ENCODE data around the gene DOK6.

Gene DOK6

DNA sequence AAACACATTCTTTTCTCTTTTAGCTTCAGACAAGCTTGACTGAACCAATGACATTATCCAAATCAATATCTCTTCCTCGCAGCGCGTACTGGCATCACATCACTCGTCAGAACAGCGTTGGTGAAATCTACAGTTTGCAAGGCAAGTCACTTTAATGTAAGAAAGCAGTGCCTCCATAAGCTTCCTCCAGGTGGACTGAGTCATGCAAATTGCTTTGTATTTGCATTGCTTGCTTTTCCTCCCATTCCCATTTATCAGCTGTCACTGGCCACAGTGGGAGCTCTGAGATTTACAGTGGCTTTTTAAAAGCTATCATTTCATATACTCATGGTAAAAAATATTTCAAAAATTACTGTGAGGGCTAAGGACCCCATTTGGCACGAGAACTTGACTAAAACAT, 357.0 kb downstream of the DOK6 start:
- DNase-seq: no peak

DNA sequence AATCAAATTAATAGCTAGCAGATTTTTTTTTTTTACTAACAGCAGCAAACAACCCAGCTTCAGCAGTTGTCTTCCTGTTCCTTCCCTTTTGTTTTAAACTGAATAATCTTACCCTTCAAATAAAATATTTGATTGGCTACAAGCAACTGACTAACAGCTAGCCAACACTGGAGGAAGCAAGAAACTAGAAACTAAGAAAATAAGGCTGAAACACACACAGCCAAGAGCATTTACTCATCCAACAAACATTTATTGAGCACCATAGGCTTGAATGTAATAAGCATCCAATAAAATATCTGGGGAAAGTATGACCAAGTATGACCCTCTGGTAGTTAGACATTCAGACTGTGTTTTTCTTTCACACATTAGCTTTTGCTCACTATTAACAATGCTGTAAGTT, 357.8 kb downstream of the DOK6 start:
- DNase-seq: no peak

DNA sequence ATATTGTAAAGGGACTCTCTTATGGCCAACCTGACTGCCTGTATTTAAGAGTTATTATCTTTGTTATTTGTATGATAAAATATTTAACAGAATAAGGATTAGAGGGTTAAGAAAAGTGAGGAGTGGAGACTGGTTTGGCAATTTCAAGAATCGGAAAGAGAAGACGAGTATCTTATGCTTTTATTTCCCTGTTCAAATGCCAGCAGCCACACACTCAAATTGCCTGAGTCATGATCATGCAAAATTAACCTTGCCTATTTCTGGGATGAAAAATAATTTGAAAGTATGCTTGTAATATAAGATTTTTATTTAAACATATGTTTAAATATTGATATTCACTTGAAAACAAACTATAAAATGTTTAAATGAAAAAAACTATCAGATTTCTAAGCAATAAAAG, 358.4 kb downstream of the DOK6 start:
- DNase-seq: no peak

DNA sequence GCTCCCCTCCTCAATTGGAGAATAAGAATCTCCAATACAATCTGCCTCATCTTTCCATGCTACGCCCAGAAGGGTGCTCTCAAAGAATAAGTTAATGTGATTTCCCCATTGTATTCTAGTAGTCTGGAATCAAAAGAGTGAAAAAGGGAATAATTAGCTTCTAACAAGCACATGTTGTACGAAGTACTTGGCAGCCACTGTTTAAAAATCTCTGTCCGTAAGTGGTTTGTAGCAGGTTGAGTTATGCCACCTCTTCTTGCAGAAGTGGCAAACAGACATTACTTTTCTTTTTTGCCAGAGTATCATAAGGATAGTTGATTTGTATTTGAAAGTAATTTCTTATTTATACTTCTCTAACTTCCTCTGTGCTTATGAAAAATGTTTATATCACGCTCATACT, 362.3 kb downstream of the DOK6 start:
- no peak for DNase-seq

DNA sequence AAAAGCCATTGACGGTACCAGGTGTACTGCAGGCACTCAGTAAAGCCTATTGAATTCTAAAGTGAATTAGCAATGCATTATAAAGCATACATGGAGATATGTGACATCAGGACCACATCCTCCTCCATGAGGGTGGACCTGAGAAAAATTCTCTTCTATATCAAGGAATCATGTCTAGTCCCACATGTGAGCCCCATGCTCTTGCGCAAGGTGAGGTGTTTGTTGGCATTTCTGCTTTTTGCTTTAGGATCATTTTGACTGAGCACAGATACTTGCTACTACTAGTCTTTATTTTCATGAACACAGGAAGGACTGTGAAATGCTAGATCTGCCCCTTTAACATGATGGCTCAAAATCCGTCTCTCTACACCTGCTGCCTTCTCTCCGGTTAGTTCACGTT, 363.1 kb downstream of the DOK6 start:
- no peak for DNase-seq

DNA sequence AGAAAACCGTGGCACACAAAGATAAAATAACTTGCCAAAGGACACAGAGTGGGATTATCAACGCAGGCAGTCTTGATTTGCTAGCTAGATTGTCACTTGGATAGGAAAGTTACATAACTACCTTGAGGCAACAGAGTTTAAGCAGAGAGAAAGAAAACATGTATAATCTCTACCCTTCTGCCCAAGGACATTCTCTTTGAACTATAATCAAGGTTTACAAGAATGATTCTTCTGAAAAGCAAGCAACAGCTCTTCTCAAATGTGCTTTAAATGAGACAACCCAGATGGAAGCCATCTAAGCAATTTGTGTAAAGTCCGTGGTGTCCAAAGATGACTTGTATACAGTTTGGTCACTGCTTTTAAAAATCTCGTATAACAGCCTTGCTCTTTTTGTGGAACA, 369.6 kb downstream of the DOK6 start:
- DNase-seq: no peak

DNA sequence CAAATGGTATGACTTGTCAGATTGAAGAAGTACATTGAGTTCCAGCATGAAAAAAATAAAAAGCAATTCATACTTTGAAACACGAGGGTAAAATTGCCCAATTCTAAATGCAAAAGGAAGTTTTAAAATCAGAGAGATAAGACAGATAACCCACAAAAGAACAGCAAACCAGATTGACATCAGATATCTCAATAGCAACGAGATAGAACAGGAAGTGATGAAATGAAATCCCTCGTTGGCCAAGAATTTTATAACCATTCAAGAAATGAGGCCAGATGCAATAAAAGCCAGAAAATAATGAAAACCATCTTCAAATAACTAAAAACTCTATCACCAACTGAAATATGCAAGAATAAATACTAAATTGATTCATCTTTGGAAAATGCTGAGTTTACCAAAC, 374.1 kb downstream of the DOK6 start:
- no peak for DNase-seq

DNA sequence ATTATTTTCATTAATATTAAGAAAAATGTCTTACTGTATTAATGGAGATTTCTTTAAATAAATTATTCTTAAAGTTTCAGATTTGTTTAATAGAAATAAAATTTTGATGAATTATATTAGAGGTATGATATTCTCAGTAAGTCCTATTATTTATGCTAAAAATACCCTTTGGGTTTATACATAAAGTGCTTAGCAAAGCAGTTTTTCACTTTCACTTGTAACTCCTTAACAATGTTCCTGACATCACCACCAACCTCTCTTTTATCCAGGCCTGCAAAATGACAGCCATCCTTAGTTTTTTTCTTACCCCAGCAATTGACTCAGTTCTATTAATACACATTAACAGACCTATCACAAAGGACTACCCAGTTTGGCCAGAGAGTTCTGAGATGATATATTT, 376.6 kb downstream of the DOK6 start:
- DNase-seq: no peak

DNA sequence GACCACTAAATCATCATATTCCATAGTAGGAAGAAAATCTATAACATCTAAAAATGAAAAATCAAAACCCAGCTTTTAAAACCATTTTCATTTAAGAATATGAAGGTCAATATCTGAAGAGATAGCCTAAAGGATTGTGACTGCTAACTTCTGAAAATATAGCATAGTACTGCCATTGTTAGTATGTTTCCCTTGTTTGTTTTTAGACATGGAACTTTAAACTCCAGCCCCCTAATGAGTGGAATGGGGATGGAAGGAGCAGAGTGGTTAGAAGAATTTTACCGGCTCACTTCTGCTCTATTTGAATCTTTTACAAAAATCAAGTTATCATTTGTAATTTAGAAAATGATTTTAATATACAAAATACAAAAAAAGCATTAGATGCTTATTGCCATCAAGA, 378.0 kb downstream of the DOK6 start:
- DNase-seq: no peak

DNA sequence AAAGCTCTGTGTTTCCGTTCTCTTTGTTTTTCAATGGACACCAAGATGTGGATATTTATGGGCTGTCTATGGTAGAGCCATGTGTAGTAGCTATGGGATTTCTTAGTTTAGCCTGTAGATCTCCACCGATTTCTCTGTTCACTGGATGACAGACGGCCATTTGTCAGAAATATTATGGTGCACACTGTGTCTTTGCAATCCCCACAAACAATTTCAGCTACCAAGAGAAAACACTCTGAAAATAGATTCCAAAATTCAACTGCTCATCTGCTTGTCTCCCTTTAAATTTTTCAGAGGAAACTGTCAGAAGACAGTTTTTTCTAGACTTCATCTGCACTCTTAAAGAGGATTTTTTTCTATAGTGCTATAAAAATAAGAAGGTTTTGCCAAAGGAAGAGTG, 380.2 kb downstream of the DOK6 start:
- DNase-seq: no peak

DNA sequence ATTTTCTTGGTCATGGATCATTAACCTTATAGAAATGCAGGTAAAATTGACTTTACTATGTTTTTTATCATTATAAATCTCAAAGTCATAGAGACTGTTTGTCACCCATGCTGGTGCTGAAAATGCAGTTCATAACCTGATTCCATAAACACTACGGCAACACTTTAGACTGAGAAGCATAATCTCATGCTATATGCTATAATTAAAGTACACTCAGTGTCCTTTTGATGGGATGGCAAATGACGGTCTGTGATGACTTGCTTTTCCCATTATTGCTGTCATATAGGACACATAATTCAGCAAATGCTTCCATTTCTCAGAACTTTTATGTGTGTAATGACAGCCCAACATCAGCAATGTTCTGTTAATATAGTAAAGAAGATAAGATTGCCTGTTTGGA, 384.1 kb downstream of the DOK6 start:
- DNase-seq: no peak

DNA sequence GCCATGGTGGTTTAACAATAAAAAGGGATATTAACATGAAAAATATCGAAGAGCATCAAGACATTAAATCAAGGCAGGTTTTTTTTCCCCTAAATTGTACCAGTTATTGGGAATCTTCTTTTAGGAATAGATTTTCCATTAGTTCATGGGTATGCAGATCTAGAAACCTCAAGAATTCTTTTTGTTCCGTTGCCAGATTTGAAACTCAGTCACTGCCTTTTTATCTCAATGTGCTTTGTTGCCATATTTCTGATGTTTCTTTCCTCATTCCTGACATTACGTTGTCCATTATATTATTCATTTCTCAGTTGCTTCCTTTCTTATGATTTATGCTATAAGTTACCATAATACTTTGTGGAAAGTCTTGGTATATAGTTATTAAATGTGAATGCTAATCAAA, 384.8 kb downstream of the DOK6 start:
- no peak for DNase-seq

DNA sequence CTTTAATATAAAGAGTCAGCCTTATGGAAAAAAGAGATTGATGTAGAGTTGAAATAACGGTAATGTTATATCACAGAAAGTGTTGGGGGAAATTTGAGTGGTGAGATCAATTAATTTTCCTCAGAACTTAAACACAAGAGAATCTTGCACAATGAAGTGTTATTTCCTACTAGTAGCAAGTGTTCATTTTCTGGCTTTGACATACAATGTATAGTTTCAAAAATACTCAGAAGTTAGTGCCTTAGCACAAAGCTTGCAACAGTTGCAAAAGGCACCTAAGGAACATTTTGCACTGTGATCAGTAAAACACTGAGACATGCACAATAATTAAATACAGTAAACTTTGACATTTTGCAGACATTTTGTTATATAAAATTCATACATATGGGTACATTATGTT, 385.7 kb downstream of the DOK6 start:
- no peak for DNase-seq

DNA sequence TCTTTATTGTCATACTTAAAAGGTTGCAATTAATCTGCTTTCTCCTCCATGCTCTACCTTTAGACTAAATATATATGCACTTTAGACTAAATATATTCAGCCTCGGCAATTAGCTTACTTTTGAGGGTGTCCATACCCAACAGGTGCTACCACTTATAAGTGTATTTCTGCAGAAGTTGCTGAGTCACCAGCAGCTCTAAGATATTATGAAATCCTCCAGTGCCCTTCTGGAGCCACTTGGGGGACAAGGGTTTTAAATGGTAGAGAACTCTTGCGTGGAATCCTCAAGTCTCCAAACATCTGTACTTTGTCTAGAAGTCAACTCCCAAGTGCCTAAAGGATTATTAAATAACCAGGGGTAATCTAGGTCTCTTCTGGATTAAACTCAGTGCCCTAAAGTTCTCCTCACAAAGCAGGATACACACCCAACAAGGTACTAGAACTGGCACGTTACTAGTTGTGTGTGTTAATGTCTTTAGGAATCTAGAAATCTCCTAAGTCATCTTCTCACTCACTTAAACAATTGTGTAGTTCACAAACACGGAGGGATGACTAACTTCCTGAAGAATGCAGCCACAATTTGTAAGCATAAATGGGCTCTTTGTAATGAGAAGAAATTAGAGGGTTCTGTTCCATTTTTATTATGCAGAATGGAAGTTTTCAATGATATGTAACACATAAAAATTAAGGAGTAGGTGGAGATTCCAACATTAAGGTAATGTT, 387.3 kb downstream of the DOK6 start:
- peak; percentile 1 for DNase-seq

DNA sequence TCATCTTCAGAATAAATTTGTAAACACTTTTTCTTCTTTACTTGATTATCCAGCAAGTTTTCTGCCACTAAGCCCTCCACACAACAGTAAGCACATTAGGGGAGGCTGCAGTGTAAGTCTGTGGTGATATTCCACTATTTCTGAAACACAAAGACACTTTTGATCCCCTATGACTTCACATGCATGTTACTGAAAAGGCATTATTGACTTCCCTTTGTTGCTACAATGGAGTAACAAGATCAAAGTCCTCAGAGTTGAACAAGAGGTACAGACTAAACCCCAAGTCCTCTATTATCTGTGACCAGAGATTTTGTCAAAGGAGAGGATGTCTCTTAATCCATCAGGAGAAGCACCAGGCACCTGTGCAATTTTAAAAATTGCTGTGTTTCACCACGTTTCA, 389.1 kb downstream of the DOK6 start:
- DNase-seq: no peak

DNA sequence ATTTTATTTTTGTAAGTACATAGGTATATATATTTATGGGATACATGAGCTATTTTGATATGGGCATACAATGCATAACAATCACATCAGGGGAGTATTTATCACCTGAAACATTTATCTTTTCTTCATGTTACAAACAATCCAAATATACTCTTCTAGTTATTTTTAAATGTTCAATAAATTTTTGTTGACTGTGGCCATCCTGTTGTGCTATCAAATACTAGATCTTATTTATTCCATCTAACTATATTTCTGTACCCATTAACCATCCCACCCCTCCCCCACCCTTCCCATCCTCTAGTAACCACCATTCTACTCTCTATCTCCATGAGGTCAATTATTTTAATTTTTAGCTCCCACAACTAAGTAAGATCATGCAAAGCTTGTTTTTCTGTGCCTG, 390.0 kb downstream of the DOK6 start:
- DNase-seq: no peak

DNA sequence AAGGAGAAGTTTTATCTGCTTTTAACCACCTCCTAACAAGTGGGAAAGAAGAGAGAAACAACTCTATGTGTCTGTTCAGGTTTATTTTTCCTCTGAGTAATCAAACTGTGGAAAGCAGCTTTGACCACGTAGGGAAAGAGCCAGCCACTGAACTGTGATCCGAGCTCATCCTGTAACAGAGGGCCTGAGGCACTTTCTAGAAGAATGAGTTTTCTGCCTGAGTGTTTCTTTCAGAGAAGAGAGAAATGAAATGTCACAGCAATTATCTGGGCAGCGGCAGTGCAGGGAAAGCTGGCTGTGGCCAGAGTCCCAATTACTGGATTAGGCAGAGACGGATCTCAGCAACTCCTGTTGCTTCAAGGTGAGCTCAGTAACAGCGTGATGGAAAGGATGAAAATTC, 395.1 kb downstream of the DOK6 start:
- no peak for DNase-seq

DNA sequence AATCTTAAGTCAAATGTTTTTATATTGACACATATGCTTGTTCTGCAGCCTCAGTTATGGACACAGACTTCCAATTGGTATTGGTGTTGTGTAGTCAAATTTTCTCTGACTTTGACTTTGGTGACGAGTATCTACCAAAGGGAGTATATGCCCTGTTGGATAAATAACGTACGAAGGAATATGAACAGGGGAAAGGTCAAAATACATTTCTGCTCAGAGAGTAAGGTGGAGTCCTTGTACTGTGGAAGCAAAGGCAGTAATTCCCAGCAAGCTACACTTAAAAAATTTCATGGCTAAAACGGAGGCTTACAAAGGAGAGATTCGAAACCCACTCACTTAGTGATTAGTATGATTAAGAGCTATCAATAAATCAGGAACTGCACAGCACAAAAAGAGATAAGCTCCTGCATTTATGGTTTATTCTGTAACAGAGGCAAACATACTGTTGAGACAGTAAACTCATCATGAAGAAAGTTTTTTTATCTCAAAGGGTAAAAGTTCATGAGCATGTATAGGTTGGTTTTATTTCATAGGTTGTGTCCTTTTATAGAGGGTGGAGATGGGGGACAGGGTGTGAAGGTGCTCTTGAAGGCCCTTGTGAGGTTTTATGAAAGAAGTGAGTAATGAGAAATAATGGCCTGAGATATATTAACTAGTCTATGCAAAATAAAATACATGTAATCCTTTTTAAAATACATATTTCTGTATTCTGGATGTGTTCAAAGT, 404.3 kb downstream of the DOK6 start:
- DNase-seq: no peak

DNA sequence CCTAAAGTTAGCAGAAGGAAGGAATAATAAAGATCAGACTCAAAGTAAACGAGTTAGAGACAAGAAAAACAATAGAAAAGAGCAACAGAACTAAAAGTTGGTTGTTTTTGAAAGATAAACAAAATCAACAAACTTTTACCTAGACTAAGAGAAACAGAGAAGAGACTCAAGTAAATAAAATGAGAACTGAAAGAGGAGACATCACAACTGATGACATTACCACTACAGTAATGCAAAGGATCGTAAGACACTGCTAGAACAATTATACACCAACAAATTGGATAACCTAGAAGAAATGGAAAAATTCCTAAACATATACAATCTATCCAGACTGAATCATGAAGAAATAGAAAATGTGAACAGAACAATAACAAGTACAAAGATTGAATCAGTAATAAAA, 407.7 kb downstream of the DOK6 start:
- no peak for DNase-seq

DNA sequence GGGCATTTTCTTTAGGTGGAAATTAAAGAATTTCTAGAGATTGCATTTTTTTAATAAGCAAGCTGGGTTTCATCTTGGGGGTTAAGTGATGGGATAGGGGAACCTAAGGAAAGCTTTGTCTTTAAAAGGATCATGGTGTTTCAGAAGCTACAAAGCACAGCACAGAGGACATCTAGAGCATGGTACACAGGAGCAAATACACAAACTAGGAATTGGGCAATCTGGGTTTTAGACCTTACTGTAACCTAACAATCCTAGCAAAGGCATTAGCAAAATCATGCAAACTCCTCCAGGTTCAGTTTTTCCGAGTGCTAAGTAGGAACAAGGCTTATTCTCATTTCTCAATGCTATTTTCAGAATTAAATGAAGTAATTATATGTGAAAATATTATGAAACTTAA, 412.9 kb downstream of the DOK6 start:
- DNase-seq: no peak

DNA sequence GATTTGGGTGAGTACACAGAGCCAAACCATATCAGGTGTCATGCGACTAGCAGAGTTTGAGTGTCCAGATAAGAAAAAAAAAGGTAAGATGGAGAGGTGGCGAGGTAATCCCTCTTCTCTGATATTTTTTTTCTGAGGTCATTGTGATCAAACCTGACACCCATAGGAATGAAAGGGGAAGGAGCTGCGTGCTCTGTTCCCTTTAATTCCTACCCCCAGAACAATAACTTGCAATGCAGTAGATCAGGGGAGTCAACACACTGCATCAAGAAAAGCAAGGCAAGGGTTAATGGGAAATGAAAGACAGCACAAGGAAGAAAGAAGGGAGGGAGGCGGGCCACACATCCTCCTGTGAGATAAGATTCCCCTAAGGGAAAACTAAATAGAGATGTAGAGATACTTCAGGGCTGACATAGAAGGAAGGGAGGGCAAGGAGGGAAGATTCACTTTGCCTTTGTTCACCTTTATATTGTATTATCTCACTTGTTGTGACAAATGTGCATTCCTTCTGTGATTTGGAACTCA, 414.2 kb downstream of the DOK6 start:
- no peak for DNase-seq

DNA sequence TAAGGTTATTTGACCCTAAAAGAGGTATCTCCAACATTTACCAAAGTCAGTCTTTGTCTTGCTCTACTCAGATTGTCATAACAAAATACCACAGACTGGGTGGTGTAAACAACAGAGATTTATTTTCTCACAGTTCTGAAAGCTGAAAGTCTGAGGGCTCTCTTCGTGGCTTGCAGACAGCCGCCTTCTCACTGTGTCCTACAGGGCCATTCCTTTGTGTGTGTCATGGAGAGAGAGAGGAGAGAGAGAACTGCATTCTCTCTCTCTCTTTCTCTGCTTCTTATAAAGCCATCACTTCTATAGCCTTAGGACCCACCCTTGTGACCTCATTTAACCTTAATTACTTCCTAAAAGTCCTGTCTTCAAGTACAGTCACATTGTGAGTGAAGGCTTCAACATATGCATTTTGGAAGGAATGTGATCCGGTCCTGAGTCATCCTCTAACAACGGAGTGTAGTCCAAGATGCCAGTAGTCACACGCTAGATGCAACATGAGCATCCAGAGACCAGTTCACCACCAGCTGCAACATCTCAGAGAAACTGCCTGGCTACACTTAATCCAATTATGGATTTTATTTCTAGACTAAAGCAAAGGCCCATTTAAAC, 416.8 kb downstream of the DOK6 start:
- DNase-seq: no peak

DNA sequence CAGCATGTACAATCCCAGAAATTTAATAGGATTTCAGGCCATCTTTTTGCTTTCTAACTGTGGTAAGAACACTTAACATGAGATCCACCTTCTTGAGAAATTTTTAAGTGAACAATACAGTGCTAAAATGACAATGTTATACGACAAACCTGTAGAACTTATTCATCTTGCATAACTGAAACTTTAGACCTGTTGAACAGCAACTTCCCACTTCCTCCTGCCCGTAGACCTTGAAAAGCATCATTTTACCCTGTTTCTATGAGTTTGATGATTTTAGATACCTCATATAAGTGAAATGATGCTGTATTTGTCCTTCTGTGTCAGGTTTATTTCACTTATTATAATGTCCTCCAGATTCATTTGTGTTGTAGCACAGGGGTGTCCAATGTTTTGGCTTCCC, 418.8 kb downstream of the DOK6 start:
- no peak for DNase-seq

DNA sequence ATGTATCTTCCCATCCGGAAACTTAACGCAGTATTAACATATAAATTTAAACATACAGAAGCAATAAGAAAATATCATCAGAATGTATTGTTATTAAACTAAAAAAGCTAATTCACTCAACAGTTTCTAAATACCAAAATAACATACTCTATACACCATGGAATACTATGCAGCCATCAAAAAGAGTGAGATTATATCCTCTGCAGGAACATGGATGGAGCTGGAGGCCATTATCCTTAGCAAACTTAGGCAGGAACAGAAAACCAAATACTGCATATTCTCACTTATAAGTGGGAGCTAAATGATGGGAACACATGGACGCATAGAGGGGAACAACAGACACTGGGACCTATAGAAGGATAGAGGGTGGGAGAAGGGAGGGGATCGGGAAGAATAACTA, 419.9 kb downstream of the DOK6 start:
- no peak for DNase-seq

Data from KG1 (cell line).